ENCODE measurements around the gene MAN1A1.

Gene MAN1A1

DNA sequence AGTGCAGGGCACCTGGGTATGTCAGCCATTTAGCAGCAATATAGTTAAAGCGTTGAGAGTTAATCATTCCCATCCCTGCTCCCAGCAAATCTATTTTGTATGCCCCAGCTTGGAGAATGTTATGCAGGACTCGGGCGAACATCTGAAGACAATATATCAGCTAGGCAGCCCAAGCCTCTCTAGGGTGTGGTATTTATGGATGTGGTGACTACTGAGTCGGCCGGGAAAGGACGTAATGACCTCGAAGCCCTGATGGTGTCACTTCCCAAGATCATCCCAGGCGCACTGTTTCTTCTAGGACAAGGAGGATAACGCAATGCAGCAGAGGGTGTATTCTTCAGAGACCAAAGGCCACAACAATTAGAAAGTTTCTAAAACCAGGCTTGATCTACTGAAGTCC lies 207.5 kb downstream of the MAN1A1 start:
- no peak for DNase-seq (ENCODE audit: low read depth in 2 of 2)

DNA sequence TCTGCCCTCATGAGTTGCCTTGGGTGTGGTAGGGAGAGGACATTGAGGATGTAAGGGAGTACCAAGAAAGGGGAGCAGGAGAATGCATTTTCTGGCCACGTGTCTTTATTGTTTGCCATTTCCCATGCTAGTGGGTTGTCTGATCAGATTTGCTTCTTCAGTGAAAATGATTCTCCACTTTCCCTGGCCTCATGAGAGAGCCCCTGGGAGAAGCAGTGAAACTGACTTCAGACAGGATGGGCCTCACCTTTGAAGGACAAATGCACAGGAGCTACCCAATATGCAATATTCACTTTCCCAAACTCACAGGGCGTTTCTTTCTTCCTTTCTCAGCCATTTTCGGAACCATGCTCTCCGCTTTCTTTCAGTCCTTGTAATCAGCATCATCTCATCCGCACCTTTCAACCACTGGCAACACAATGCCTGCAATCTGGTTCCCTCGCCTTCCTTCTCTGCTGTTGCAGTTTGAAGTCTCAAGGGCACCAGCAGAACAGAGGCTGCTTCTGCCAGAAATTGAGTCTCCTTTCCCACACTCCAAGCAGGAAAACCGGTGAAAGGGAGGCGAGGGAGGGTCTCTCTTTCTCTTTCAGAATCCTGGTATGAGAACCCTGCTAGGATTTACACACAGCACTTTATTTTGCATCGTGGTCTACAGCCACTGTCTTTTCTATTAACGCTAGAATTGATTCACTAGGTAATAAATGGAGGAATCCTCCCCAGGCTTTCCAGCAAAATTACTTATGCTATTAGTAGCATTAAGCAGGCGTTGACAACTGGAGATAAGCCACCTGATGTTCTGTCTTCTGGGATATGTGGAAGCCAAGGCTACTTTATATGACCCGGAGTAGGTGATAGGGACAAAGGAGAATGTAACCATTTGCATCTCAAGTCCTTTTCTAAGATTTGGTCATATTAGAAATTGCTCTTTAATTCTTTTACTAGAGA lies 209.1 kb downstream of the MAN1A1 start:
- DNase-seq (ENCODE audit: low read depth in 2 of 2) = no peak

DNA sequence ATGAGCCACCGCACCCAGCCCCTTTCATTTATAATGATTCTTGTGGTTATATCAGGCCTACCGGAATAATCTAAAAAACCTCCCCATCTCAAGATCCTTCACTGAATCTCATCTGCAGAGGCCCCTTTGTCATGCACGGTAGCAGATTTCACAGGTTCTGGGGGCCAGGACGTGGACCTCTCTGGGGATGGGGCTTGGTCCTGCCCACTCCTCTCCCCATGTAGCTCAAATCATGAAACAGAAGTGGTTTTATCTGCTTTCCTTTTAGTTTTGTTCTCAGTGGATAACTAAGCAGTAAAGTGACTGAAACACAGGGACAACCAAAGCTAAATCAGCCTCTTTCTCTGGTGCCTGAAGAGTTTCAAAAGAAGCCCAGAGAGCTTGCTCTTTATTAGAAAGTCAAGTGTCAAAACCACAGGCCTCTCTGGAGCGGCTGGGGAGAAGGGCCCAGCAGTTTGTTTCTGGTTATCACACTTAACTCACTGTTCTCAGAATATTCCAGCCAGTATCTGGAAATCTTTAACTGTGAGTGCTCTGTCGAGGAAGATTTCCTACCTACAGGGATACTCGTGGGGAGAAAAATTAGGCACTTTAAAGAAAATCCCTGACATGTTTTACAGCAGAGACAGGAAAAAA lies 210.5 kb downstream of the MAN1A1 start:
- no peak for DNase-seq (ENCODE audit: low read depth in 2 of 2)

DNA sequence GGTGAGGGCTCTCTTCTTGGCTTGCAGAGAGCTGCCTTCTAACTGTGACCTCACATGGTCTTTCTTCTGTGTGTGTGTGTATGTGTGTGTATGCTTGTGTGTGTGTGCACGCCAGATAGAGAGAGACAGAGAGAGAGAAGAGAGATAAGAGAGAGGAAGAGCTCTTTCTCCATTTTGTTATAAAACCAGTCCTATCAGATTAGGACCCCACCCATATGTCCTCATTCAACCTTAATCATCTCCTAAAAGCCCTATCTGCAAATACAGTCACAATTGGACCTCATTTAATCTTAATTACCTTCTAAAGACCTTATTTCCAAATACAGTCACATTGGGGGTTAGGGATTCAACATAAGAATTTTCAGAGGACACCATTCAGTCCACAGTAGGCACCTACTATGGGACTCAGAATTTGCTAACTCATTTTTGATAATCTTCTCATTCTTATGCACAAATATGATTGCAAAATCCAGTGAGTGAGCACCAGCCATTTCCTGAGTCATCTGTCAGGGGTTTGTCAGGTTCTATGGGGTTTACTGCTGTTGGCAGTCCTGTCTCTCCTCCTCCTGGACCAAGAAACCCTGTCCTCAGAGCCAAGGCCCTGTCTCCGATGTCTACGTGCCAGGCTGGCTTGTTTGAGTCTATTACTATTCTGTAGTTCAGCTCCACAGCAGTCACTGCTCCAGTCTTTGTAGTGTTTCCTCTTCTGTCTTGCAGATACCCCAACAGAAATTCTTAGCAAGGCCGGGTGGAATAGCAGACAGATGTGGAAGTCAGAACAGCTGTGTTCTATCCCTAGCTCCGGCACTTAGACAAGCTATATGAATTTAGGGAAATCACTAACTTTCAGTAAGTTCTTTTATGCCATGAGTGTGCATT lies 212.1 kb downstream of the MAN1A1 start:
- DNase-seq (ENCODE audit: low read depth in 2 of 2) = no peak

DNA sequence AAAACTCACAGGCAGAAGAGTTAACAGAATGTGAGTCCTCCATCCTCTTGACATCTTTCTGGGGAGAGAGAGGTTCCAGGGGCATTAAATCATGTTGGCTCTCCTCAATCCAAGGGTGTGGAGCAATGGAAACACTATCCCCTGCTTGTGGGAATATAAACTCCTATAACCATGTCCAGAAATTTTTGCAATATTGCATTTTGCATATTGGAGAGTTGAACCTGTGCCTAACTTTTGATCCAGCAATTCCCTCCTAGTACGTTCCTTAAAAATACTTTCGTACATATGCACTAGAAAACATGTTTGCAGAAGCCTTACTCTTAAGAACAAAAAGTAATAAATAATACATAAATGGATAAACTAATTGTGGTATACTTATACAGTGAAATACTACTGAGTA lies 214.8 kb downstream of the MAN1A1 start:
- no peak for DNase-seq (ENCODE audit: low read depth in 2 of 2)

DNA sequence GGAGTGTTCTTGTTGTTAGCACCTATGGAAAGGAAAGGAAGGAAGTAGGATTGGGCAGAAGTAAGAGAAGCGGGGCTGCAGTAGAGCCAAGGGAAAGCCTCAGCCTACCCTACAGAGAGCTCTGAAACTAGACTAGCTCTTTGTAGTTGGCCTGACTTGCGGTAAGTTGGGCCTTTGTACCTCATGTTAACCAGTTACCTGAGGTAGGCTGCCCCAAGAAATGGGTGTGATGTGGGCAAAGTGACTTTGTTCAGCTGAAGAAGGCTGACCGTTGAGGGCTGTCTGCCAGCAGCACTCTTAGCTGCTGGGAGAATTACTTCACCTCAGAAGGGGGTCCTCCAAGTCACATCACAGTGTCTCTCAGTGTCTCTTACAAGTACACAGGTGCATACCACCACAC lies 216.2 kb downstream of the MAN1A1 start:
- no peak for DNase-seq (ENCODE audit: low read depth in 2 of 2)

DNA sequence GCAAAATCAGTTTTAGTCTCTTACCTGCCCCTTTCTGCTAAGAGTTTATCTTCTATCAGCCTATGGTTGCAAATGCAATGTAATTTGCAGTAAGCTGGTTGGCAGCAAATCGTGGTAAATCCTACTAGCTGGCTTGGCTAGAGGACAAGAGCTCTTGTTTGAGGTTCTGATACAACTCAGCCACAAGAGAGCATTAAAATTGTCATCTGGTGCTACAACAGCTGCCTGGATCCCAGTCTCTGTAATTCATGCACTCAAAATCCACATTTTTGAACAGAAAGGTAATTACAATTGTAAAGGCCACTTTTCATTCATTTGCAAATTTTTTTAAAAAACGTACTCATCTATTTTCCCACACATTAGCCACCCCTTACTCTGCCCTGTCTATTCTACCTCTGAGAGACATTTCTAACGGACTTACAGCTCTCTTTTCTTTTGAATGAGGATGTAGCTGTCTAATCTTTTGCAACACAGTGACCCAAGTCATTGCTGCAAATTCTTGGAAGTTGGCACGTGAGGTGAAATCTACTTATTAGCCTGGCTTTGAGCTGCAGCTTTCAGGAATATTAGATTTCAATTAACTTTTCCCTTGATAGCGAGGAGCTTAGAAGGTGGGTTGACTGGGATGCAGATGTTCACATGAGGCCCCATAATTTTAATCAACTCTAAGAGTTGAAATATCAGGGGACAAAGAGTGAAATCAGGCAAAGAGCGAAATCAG lies 217.1 kb downstream of the MAN1A1 start:
- no peak for DNase-seq (ENCODE audit: low read depth in 2 of 2)

DNA sequence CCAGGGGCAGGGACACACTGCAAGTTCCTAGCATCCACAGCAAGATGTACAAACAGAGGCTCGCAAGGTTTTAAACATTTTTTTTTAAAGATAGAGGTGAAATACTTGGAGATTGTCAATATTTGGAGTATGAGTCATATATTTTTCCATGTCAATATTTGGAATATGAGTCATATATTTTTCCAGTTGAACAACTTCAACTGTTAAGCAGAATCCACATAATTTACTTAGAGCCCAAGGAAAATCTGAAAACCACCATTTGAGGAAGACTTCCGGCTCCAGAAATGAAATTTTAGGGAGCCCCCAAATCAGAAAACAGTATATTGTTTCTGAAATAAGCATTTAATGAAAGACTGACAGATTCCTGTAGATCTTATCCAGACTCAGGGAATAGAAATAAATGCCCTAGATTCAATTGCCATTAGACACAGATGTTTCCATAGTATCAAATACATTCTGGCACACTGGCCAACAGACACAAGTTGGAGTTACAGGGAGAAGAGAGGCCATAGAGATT lies 219.5 kb downstream of the MAN1A1 start:
- DNase-seq (ENCODE audit: low read depth in 2 of 2) = no peak

DNA sequence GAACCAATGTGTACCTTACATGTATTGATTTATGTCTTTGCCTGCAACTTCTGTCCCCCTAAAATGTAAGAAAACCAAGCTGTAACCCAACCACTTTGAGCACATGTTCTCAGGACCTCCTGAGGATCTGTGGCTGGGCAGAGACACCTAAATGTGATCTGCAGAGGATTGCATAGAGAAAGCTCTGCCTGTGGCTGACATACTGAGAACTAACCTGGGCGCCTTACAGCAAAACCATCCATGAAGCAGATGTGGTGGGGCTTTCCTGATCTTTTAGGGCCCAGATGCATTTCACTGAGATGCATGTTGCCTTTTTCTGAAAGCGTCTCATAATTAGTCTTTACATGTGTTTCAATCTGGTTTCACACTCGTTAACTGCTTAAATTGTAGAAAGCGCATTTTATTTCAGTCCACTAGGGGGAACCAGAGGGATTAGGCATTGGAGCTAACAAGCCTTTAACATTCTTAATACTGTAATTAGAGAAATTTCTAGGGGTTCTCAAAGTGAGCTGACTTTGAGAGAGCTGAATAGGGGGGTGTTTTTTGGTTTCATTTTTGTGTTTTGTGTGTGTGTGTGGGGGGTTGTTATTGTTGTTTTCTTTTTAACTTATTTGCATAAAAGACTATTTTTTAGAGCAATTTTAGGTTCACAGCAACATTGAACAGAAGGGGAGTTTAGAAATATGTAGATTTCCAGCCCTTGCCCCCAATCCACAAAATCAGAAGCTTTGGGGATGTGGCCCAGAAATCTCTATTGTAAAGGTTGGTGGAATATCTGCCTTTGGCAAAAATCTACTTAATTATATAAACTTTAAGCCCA lies 220.2 kb downstream of the MAN1A1 start:
- peak in 1 of 2 donors; percentile 22 for DNase-seq (ENCODE audit: low read depth in 2 of 2)

DNA sequence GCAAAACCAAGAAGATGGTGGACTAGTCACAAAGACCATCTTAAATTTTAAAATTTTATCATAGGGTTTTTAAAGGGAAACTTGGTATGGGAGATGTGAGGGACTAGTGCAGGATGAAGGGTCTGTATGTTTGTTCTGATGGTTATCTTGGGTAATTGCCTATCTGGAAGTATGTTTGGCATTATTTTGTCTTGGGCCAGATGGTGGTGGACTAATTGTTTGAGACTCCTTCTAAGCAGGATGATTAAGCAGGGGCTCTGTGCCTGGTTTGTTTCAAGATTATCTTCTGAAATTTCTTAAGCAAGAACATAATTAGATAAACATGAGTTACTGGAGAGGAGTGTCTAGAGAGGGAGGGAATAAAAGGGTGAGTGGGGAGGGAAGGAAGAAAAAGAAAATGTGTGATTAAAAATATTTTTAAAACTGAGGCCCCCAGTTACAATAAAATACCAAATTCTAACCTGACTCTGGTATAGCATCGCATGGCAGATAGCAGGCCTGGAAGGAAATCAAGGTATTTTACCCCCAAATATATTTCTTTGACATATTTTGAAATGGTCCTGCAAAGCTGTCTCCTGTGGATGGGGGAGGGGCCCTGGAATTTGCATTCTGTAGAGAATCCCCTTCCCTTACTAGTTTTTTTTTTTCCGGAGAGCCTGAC lies 221.2 kb downstream of the MAN1A1 start:
- no peak for DNase-seq (ENCODE audit: low read depth in 2 of 2)

DNA sequence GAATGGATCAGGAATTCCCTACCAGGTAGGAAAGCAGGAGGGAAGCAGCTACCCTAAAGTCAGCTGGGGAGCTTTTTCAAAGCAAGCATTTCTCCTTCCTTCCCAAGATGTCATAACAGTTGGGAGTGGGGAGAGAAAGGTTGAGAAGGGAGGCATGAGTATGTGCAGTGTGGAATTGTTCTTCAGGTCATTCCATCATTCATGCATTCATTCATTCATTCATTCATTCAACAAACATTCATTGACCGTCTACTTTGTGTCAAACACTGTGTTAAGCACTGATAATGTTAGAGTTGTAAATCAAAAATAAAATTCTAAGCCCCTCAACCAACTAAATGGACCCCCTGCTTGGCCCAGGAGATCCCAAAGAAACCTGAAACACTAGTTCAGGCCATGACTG lies 221.9 kb downstream of the MAN1A1 start:
- no peak for DNase-seq (ENCODE audit: low read depth in 2 of 2)
